Thyroid gland (tissue), 4 donors: ENCODE measurements around the gene ACAT1. TPM values are rescaled to one million over a fixed set of nuclear protein-coding genes. Genes with fewer than 3 reads are reported as not detected.

Experiments used
- DNase-seq, 2 donors: peaks; one replicate each; pipeline ENCODE4 v3.0.0-alpha.2; 2019
- H3K27ac ChIP-seq, 3 donors: fragments of 200-600 bp; sonication (generic); 1 replicate in 2 of 3; 2 replicates in 1 of 3; pipeline ENCODE4 v1.5.1; 2016 to 2019; ENCODE audit warnings: mild to moderate bottlenecking in 1 of 3, moderate library complexity in 1 of 3
- H3K27me3 ChIP-seq: fragments of 200-600 bp; sonication (generic); one replicate; pipeline ENCODE4 v1.5.1; 2019
- H3K36me3 ChIP-seq, 2 donors: fragments of 200-600 bp; sonication (generic); one replicate each; pipeline ENCODE4 v1.5.1; 2016 to 2019
- H3K4me1 ChIP-seq, 2 donors: fragments of 200-600 bp; sonication (generic); one replicate each; pipeline ENCODE4 v1.5.1; 2017 to 2019
- H3K4me3 ChIP-seq, 3 donors: fragments of 200-600 bp; sonication (generic); replicated peaks in 1 of 3; 1 replicate in 2 of 3; 2 replicates in 1 of 3; pipeline ENCODE4 v1.5.1; 2016; ENCODE audit warnings: mild to moderate bottlenecking in 1 of 3
- H3K9me3 ChIP-seq: fragments of 200-600 bp; sonication (generic); one replicate; pipeline ENCODE4 v1.5.1; 2017
- CTCF ChIP-seq, 6 experiments: fragments of 200-600 bp in 3 of 6; fragments of 450-650 bp in 3 of 6; sonication (generic) in 3 of 6; IDR thresholded peaks; one replicate each; pipeline ENCODE4 v1.5.1; 2016 to 2019; ENCODE audit warnings: antibody characterized with exemption in 6 of 6, mild to moderate bottlenecking in 2 of 6, inconsistent platforms in 1 of 6, moderate library complexity in 1 of 6
- POLR2A ChIP-seq, 2 donors: fragments of 450-650 bp; IDR thresholded peaks; one replicate each; pipeline ENCODE4 v1.6.1; 2017; ENCODE audit warnings: antibody characterized with exemption in 2 of 2, mild to moderate bottlenecking in 2 of 2, moderate library complexity in 1 of 2
- WGBS, 2 donors: methylation state at CpG; one replicate each; pipeline ENCODE4 v1.1.5; 2017; 5-methylcytosine and 5-hydroxymethylcytosine counted together
- intact Hi-C: fragments of 100-400 bp; cut with DNase I; formaldehyde crosslinking; loops from one replicate; pipeline ENCODE4 v1.15.1; 2023
- total RNA-seq, 4 donors: library from RNA; depleted of rRNA; stranded (reverse); fragments of >200 nt; gene quantifications; one replicate each; pipeline ENCODE4 v1.2.3, GENCODE V29; 2016

The ACAT1 gene
- total RNA-seq, 4 donors from 2014 or later = 69.9 to 399 (median 144) TPM

- no peaks in the 10 kb centered on the region for H3K27me3 ChIP-seq
- H3K27ac ChIP-seq = no peak overlapping the region
- DNase-seq = no peak
- 94% methylated on average over 4 of the region's 4 CpGs for WGBS, 2 donors
- H3K9me3 ChIP-seq = no peaks in the 10 kb centered on the region
- intact Hi-C loops = no loop called here
- peaks cover 14 to 24% of the 10 kb centered on the region in 2 donors for H3K36me3 ChIP-seq
- no peak for TF ChIP-seq CTCF (IDR thresholded peaks at IDR 0.05)
- TF ChIP-seq POLR2A (IDR thresholded peaks at IDR 0.05) = no peak
- H3K4me3 ChIP-seq = no peak overlapping the region
- no peaks in the 10 kb centered on the region for H3K4me1 ChIP-seq
Observed at GRCh38 chr11:108093128-108093904, 28.1 kb upstream of the ACAT1 start.

GRCh38 chr11:108097179-108097578 is 24.2 kb upstream of the ACAT1 start:
- DNase-seq = no peak
- Histone ChIP-seq H3K4me1 (no peaks in the 10 kb centered on the region), H3K9me3 (no peaks in the 10 kb centered on the region), H3K36me3 (peaks cover 21 to 24% of the 10 kb centered on the region in 2 donors), H3K4me3 (no peak overlapping the region), H3K27me3 (no peaks in the 10 kb centered on the region), H3K27ac (no peak overlapping the region)
- no peak for TF ChIP-seq POLR2A (IDR thresholded peaks at IDR 0.05)
- TF ChIP-seq CTCF (IDR thresholded peaks at IDR 0.05) = no peak
- intact Hi-C loops = no loop called here
- 98% methylated on average over 3 of the region's 3 CpGs for WGBS, 2 donors

- intact Hi-C loops = no loop called here
- TF ChIP-seq POLR2A (IDR thresholded peaks at IDR 0.05) = no peak
- no peak for TF ChIP-seq CTCF (IDR thresholded peaks at IDR 0.05)
- no peak for DNase-seq
- no peaks in the 10 kb centered on the region for H3K4me1 ChIP-seq
- no peak overlapping the region for H3K27ac ChIP-seq
- no peaks in the 10 kb centered on the region for H3K9me3 ChIP-seq
- WGBS, 2 donors = 89 to 100% methylated on average over 1 of the region's 1 CpG
- H3K27me3 ChIP-seq = no peaks in the 10 kb centered on the region
- no peak overlapping the region for H3K4me3 ChIP-seq
- peaks cover 22 to 37% of the 10 kb centered on the region in 2 donors for H3K36me3 ChIP-seq
Observed at GRCh38 chr11:108101090-108101775, 20.1 kb upstream of the ACAT1 start.

- H3K9me3 ChIP-seq = no peaks in the 10 kb centered on the region
- WGBS, 2 donors = 72 to 78% methylated on average over 4 of the region's 4 CpGs
- DNase-seq = no peak
- H3K4me3 ChIP-seq = no peak overlapping the region
- TF ChIP-seq POLR2A (IDR thresholded peaks at IDR 0.05) = no peak
- TF ChIP-seq CTCF (IDR thresholded peaks at IDR 0.05) = no peak
- intact Hi-C loops = no loop called here
- no peaks in the 10 kb centered on the region for H3K36me3 ChIP-seq
- H3K27ac ChIP-seq = no peak overlapping the region
- no peaks in the 10 kb centered on the region for H3K27me3 ChIP-seq
- peaks cover 7 to 12% of the 10 kb centered on the region in 2 donors for H3K4me1 ChIP-seq
Observed at GRCh38 chr11:108111126-108111525, 10.2 kb upstream of the ACAT1 start.

- WGBS, 2 donors = 91 to 92% methylated on average over 2 of the region's 2 CpGs
- Histone ChIP-seq H3K4me1 (peaks cover 10 to 17% of the 10 kb centered on the region in 2 donors), H3K27me3 (no peaks in the 10 kb centered on the region), H3K36me3 (no peaks in the 10 kb centered on the region), H3K27ac (no peak overlapping the region), H3K9me3 (no peaks in the 10 kb centered on the region), H3K4me3 (no peak overlapping the region)
- TF ChIP-seq CTCF (IDR thresholded peaks at IDR 0.05) (no peak), POLR2A (IDR thresholded peaks at IDR 0.05) (no peak)
- DNase-seq = no peak
- intact Hi-C loops = no loop called here
Observed at GRCh38 chr11:108112057-108112456, 9.3 kb upstream of the ACAT1 start.
